ENCODE results near the gene IL3.
"Not testable (repeated sequence)": the region's sequence is repeated elsewhere in the genome, so short reads cannot be mapped to it uniquely, and the experiment has no call there.

Gene IL3

DNA sequence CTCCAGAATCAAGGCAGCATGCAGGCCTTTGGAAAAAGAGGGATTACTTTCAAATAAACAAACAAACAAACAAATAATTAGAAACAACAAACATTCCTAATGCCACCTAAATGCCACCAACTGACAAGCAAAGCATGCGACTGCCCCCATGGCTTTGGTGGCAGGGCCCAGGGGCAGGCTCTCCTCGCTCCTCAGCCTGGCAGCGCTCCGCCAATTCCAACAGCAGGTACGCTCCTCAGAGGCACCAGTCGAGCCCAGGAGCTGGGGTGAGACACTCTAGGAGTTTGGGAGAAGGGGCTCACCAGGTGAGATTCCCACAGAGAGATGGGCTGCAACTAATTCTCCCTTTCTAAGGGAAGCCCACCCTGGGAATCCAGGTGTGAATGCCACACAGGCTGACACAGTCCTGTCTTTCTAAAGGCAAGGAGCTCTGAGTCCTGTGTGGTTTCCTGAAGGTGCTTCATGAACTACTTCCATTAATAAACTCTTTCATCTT is 41.0 kb downstream of the IL3 start:
- DNase-seq, result no peak
- Mint-ChIP-seq H3K27ac (peak overlapping the region; percentile 93 to 96), H3K4me3 (peak overlapping the region; percentile 71 to 79)

DNA sequence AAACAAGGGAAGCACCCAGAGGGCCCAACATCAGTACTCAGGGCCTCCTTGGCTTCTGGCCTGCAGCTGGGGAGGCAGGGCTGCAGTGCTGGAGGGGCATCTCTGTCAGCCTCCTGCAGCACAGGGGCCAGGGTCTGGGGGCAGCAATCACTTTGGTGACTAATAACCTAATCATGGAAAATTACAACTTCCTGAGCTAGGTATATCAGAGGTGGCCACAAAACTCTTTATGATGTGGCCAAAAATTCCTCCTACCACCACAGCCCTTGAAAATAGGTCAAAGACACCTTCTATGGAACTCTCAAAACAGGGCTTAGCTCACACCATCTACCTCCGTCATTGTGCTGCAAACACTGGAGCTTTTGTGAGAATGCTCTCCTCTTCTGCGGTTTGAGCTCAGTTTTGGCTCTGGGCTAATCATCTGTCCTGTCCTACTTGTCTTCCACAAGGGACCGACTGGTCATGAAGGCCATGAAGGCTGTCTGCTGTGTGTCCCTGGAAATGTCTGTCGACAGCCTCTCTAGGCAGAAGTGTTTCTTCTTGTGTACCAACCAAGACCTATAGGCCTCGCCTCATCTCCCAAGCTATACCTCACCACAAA is 41.7 kb downstream of the IL3 start:
- H3K36me3 Mint-ChIP-seq (ENCODE audit: insufficient read depth), result peaks cover 7% of the 10 kb centered on the region
- no peaks in the 10 kb centered on the region for H3K9me3 Mint-ChIP-seq
- no peaks in the 10 kb centered on the region for H3K27me3 Mint-ChIP-seq
- peak; percentile 62 for ATAC-seq (replicated peaks)
- H3K4me1 Mint-ChIP-seq (ENCODE audit: low read depth in 2 of 2), result peaks cover 62 to 67% of the 10 kb centered on the region in 2 donors
- H3K4me3 Mint-ChIP-seq, result peak overlapping the region; percentile 71 to 79
- peak; percentile 27 to 47 (median 47) for DNase-seq
- H3K27ac Mint-ChIP-seq, result peak overlapping the region; percentile 93 to 96

More for the DNA sequence above, 41.0 kb downstream of the IL3 start:
- Mint-ChIP-seq H3K27me3 (no peaks in the 10 kb centered on the region), H3K36me3 (ENCODE audit: insufficient read depth) (peaks cover 9% of the 10 kb centered on the region), H3K4me1 (ENCODE audit: low read depth in 2 of 2) (peaks cover 67 to 71% of the 10 kb centered on the region in 2 donors), H3K9me3 (no peaks in the 10 kb centered on the region)
- ATAC-seq (replicated peaks), result no peak

DNA sequence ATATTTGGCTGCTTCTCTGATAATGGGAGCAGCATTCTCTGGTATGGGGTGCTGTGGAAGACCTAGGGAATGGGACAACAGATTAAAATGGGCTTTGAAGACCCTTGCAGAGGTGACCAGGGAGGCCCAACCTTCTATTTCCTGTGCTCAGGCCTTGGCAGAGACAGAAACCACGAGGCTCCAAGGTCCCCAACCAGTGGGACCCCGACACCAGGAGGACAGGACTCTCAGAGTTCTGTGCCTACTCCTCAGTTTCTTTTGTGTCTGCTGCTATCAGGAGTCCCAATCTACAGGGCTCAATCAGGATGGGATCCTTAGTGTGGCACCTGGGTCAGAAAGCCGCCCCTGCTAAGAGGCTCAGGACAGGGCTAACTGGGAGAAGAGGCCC is 42.5 kb downstream of the IL3 start:
- ATAC-seq (replicated peaks) (no peak), DNase-seq (no peak)
- Mint-ChIP-seq H3K27ac (peak overlapping the region; percentile 93 to 96), H3K27me3 (no peaks in the 10 kb centered on the region), H3K4me3 (peak overlapping the region; percentile 71 to 79), H3K36me3 (ENCODE audit: insufficient read depth) (peaks cover 7% of the 10 kb centered on the region), H3K9me3 (no peaks in the 10 kb centered on the region), H3K4me1 (ENCODE audit: low read depth in 2 of 2) (peaks cover 61 to 67% of the 10 kb centered on the region in 2 donors)

- H3K36me3 Mint-ChIP-seq (ENCODE audit: insufficient read depth), result peaks cover 7% of the 10 kb centered on the region
- peak; percentile 70 for ATAC-seq (replicated peaks)
- peak; percentile 63 to 65 (median 64) for DNase-seq
- H3K27ac Mint-ChIP-seq, result peak overlapping the region; percentile 93 to 96
- H3K4me1 Mint-ChIP-seq (ENCODE audit: low read depth in 2 of 2), result peaks cover 62 to 67% of the 10 kb centered on the region in 2 donors
- H3K27me3 Mint-ChIP-seq, result no peaks in the 10 kb centered on the region
- peak overlapping the region; percentile 71 to 79 for H3K4me3 Mint-ChIP-seq
- H3K9me3 Mint-ChIP-seq, result no peaks in the 10 kb centered on the region
Observed at GRCh38 chr5:132103332-132103951, 43.0 kb downstream of the IL3 start.

GRCh38 chr5:132103969-132104391 is 43.5 kb downstream of the IL3 start:
- DNase-seq (peak in 1 of 3 experiments; percentile 29), ATAC-seq (replicated peaks) (no peak)
- Mint-ChIP-seq H3K4me1 (ENCODE audit: low read depth in 2 of 2) (peaks cover 60 to 66% of the 10 kb centered on the region in 2 donors), H3K9me3 (no peaks in the 10 kb centered on the region), H3K36me3 (ENCODE audit: insufficient read depth) (peaks cover 7% of the 10 kb centered on the region), H3K27me3 (no peaks in the 10 kb centered on the region), H3K4me3 (peak overlapping the region; percentile 71 to 79), H3K27ac (peak overlapping the region; percentile 93 to 96)

- no peaks in the 10 kb centered on the region for H3K27me3 Mint-ChIP-seq
- peak overlapping the region; percentile 93 to 96 for H3K27ac Mint-ChIP-seq
- H3K9me3 Mint-ChIP-seq, result no peaks in the 10 kb centered on the region
- peak overlapping the region; percentile 71 to 79 for H3K4me3 Mint-ChIP-seq
- ATAC-seq (replicated peaks), result no peak
- H3K36me3 Mint-ChIP-seq (ENCODE audit: insufficient read depth), result peaks cover 7% of the 10 kb centered on the region
- DNase-seq, result no peak
- peaks cover 55 to 61% of the 10 kb centered on the region in 2 donors for H3K4me1 Mint-ChIP-seq (ENCODE audit: low read depth in 2 of 2)
Observed at GRCh38 chr5:132104556-132104955, 44.1 kb downstream of the IL3 start.

DNA sequence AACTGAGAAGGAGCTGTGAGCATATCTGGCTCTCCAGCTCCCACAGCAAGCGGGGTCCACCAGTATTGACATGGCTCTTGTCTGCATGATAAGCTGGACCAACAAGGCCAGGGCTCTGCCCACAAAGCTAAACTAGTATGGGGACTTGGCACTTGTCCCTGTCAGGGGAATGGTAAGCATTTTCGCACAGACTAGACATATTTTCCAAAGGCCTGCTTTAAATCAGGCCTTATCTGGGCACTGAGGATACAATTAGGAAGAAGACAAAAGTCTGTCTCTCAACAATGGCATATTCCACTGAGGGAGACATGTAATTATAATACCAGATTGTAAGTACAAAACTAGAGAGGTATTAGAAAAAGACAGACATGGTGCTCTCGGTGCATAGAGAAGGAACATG is 45.2 kb downstream of the IL3 start:
- Mint-ChIP-seq H3K27ac (no peak overlapping the region), H3K4me3 (no peak overlapping the region), H3K4me1 (ENCODE audit: low read depth in 2 of 2) (peaks cover 55 to 59% of the 10 kb centered on the region in 2 donors), H3K9me3 (no peaks in the 10 kb centered on the region), H3K36me3 (ENCODE audit: insufficient read depth) (peaks cover 6% of the 10 kb centered on the region), H3K27me3 (no peaks in the 10 kb centered on the region)
- no peak for ATAC-seq (replicated peaks)
- DNase-seq, result no peak

DNA sequence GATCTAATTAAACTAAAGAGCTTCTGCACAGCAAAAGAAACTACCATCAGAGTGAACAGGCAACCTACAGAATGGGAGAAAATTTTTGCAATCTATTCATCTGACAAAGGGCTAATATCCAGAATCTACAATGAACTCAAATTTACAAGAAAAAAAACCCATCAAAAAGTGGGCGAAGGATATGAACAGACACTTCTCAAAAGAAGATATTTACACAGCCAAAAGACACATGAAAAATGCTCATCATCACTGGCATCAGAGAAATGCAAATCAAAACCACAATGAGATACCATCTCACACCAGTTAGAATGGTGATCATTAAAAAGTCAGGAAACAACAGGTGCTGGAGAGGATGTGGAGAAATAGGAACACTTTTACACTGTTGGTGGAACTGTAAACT is 48.0 kb downstream of the IL3 start:
- not testable (repeated sequence) for ATAC-seq (replicated peaks); H3K27ac Mint-ChIP-seq; DNase-seq; H3K27me3 Mint-ChIP-seq; H3K4me3 Mint-ChIP-seq; H3K9me3 Mint-ChIP-seq; H3K36me3 Mint-ChIP-seq (ENCODE audit: insufficient read depth)
- peaks cover 46 to 47% of the 10 kb centered on the region in 2 donors for H3K4me1 Mint-ChIP-seq (ENCODE audit: low read depth in 2 of 2)

- H3K4me1 Mint-ChIP-seq (ENCODE audit: low read depth in 2 of 2), result peaks cover 44 to 46% of the 10 kb centered on the region in 2 donors
- DNase-seq; ATAC-seq (replicated peaks); H3K27me3 Mint-ChIP-seq; H3K9me3 Mint-ChIP-seq; H3K27ac Mint-ChIP-seq; H3K4me3 Mint-ChIP-seq; H3K36me3 Mint-ChIP-seq (ENCODE audit: insufficient read depth): not testable (repeated sequence)
Observed at GRCh38 chr5:132108957-132109356, 48.5 kb downstream of the IL3 start.

GRCh38 chr5:132109494-132110053 is 49.1 kb downstream of the IL3 start:
- Mint-ChIP-seq H3K4me3 (peak overlapping the region in 1 of 2 donors; percentile 10), H3K27ac (peak overlapping the region in 1 of 2 donors; percentile 22), H3K9me3 (no peaks in the 10 kb centered on the region), H3K36me3 (ENCODE audit: insufficient read depth) (peaks cover 6% of the 10 kb centered on the region), H3K4me1 (ENCODE audit: low read depth in 2 of 2) (peaks cover 44 to 46% of the 10 kb centered on the region in 2 donors), H3K27me3 (no peaks in the 10 kb centered on the region)
- ATAC-seq (replicated peaks) (no peak), DNase-seq (no peak)

GRCh38 chr5:132110195-132110594 is 49.7 kb downstream of the IL3 start:
- Mint-ChIP-seq H3K36me3 (ENCODE audit: insufficient read depth) (peaks cover 6% of the 10 kb centered on the region), H3K9me3 (no peaks in the 10 kb centered on the region), H3K4me1 (ENCODE audit: low read depth in 2 of 2) (peaks cover 43 to 47% of the 10 kb centered on the region in 2 donors), H3K4me3 (peak overlapping the region; percentile 7 to 11), H3K27ac (peak overlapping the region; percentile 36 to 87), H3K27me3 (no peaks in the 10 kb centered on the region)
- peak; percentile 33 for ATAC-seq (replicated peaks)
- no peak for DNase-seq

GRCh38 chr5:132110930-132111329 is 50.5 kb downstream of the IL3 start:
- peak overlapping the region; percentile 7 to 11 for H3K4me3 Mint-ChIP-seq
- no peaks in the 10 kb centered on the region for H3K9me3 Mint-ChIP-seq
- ATAC-seq (replicated peaks), result peak; percentile 27
- DNase-seq, result no peak
- no peaks in the 10 kb centered on the region for H3K27me3 Mint-ChIP-seq
- peaks cover 6% of the 10 kb centered on the region for H3K36me3 Mint-ChIP-seq (ENCODE audit: insufficient read depth)
- H3K4me1 Mint-ChIP-seq (ENCODE audit: low read depth in 2 of 2), result peaks cover 43 to 54% of the 10 kb centered on the region in 2 donors
- H3K27ac Mint-ChIP-seq, result peak overlapping the region; percentile 36 to 87

DNA sequence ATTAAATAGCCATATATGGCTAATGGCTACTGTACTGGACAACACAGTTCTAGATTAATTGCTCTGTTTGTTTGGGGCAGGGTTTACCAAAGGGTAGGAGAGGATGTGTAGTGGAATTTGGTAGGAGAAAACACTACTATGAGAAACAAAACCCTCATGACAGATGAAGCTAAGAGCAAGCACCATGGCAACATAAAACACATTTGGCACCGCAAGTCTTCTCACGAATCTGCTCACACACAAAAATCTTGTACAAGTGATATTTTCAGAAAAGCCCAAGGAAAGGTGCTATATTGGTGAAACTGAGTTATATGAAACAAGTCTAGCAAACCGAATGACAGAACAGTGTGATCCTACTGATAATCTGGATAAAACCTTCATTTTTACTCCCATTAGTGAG is 51.7 kb downstream of the IL3 start:
- ATAC-seq (replicated peaks) (no peak), DNase-seq (no peak)
- H3K4me3 Mint-ChIP-seq, result no peak overlapping the region
- no peaks in the 10 kb centered on the region for H3K9me3 Mint-ChIP-seq
- no peaks in the 10 kb centered on the region for H3K27me3 Mint-ChIP-seq
- H3K27ac Mint-ChIP-seq, result no peak overlapping the region
- H3K4me1 Mint-ChIP-seq (ENCODE audit: low read depth in 2 of 2), result peaks cover 46 to 54% of the 10 kb centered on the region in 2 donors
- H3K36me3 Mint-ChIP-seq (ENCODE audit: insufficient read depth), result peaks cover 6% of the 10 kb centered on the region
